Fibroblast of skin of abdomen (primary cell): ENCODE measurements around the gene ST3GAL3.

Experiments
- DNase-seq: peaks from one replicate; pipeline ENCODE4 v3.0.0-alpha.2; 2013

The ST3GAL3 gene

GRCh38 chr1:43921022-43921421 lies 213.7 kb downstream of the ST3GAL3 start:
- DNase-seq = no peak

- DNase-seq = peak; percentile 51
These were observed 217.2 kb downstream of the ST3GAL3 start for GRCh38 chr1:43924516-43924915.

DNA sequence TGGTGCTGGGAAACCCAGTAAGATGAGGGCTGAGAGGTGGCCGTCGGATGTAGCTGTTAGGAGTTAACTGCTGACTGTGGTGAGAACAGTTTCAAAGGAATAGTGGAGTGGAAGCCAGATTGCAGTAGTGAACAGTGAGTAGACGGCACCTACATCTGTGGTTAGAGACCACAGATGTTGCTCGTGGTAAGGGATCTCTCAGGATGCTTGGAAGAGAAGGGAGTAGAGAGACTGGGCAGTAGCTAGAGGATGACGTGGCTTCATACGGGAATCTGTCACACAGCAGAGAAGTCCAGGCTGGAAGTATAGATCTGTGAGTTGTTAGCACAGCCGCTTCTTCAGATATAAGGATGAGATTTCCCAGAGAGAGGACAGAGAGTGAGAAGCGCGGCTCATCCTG lies 218.5 kb downstream of the ST3GAL3 start:
- DNase-seq = peak; percentile 60

GRCh38 chr1:43930168-43930948 lies 223.0 kb downstream of the ST3GAL3 start:
- no peak for DNase-seq

DNA sequence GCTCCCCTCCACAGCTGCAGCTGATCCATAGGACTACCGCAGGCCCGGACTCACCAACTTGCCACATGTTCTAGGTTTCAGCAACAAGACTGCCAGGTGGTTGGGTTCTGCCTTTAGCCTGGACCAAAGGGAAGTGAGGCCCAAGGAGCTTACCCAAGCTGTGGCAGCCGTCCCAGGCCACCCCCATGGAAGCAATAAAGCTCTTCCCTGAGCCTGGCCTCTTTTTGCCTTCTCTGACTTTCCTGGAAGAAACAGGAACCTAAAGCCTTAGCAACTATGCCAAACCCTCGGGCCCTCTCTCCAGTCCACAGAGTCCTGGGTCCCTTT lies 223.6 kb downstream of the ST3GAL3 start:
- no peak for DNase-seq

DNA sequence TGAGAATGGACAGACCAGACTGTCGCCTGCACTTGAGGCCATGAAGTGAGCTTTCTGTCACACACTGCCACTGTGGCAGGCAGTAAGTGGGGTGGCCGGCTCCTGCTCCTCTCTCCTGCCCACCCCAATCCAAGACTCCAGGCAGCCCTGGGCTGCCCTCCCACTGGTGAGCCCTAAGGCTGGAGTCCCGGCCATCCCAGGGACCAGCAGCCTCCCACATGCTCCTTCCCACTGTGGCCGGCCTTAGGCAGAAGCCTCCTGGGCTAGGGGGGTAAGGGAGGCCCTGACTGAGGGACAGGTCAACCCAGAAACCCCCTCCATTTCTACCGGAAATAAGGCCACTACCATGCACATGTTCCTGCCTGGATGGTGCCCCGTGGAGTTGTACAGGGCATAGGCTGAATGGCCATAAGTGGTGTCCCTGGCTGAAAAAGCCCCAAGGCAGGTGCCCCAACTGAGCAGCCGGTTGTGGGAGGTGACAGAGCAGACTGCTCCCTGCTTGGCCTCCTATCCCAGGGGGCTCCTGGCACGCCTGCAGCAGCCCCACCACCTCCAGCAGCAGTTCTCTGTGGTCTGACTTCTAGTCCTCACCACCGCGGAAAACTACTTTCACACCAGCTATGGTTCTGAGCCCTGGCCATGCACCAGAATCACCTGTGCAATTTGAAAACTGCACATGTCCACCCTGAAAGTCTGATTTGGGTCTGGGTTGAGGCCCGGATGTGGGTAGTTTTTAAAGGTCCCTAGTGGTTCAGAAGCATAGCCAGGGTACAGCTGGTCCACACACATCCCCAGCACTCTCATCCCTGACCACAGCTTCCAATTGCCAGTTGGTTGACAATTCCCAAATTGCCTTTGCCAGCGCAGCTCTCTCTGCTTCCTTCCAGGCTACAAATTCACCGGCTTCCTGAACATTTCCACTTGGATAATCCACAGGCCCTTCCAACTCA lies 224.7 kb downstream of the ST3GAL3 start:
- no peak for DNase-seq

GRCh38 chr1:43932786-43933385 lies 225.6 kb downstream of the ST3GAL3 start:
- DNase-seq = peak; percentile 67

GRCh38 chr1:43933386-43934100 lies 226.2 kb downstream of the ST3GAL3 start, which contains the start of gene ARTN:
ARTN (plus strand) TSS chr1:43933801; CDS start chr1:43935657, 1,856 bp downstream.
- no peak for DNase-seq

- peak; percentile 59 for DNase-seq
These were observed 227.0 kb downstream of the ST3GAL3 start for GRCh38 chr1:43934101-43934985.

- no peak for DNase-seq
These were observed 227.6 kb downstream of the ST3GAL3 start for GRCh38 chr1:43934986-43935324.

GRCh38 chr1:43935711-43936427 lies 228.5 kb downstream of the ST3GAL3 start:
- no peak for DNase-seq

GRCh38 chr1:43936431-43937151 lies 229.3 kb downstream of the ST3GAL3 start:
- DNase-seq = no peak

DNA sequence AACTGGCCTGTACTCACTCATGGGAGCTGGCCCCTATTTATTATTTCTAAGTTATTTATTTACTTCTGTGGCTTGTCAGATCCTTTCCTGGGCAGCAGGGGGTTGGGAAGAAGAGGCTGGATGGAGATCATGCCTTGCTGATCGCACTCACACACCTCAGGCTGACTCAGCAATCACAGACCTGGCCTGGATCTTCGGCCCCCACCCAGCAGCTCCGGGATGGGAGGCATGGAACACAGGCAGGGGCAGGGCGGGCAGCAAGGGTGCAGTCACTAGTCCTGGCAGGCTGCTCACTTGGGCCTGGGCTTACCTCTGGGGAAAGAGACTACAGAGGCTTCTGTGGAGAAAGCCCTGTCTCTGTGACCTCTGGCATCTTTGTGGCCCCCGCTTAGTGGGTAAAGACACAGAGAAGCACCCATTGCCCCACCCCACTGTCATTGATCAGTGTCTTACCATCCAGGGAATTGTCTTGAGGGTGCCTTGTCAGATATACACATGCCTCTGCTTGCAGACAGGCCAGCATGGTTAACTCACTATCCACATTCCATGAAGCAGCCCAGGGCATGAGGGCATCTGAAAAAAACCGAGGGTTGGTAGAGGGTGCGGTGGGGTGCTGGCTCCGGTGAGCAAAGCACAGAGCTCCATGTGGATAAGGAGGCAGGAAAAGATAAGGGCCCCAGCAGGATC lies 230.0 kb downstream of the ST3GAL3 start:
- no peak for DNase-seq

DNA sequence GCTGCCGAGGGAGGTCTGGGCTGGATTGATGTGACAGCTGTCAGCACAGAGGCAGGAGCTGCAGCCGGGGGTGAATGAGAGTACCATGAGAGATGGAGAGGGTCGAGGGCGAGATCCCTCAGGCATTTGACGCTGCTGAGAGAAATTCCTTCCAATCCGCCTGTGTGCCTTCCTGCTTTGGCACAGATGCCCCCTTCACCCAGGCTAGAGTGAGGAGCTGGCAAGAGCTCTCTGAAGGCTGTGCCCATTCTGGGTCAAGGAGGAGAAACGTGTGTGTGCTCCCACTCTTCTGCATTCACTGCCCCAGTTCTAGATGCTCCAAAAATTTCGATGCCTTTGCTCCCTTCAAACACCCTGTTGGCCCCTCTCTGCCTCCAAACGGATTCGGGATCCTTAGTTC lies 231.0 kb downstream of the ST3GAL3 start:
- no peak for DNase-seq

GRCh38 chr1:43938892-43939587 lies 231.7 kb downstream of the ST3GAL3 start:
- no peak for DNase-seq

DNA sequence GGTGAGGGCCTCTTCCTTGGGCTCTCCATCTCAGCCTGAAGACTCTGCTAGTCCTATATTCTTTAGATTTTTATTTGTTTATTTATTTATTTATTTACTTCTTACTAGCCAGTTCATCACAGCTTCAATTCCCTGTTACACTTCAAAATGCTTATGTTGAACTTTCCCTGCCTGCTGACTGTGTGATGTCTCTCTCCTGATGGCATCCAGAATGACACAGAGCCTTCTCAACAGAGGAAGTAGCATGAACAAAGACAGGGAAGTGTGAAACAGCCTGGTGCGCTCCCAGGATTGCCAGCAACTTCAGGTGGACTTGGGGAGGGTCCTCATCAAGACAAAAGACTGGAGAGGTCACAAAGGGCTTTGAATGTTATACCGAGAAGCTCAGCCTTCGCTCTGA lies 235.1 kb downstream of the ST3GAL3 start:
- DNase-seq = no peak

GRCh38 chr1:43944860-43945259 lies 237.5 kb downstream of the ST3GAL3 start:
- no peak for DNase-seq

GRCh38 chr1:43945674-43946235 lies 238.4 kb downstream of the ST3GAL3 start:
- no peak for DNase-seq
